NCI-H2081 (cell line): ENCODE data around the gene INSIG2.
"Not testable (repeated sequence)": the region's sequence is repeated elsewhere in the genome, so short reads cannot be mapped to it uniquely, and the experiment has no call there.

Experiments used
- DNase-seq, 2 experiments: peaks; one replicate each; lab custom pipeline; 2025; lab: John Stamatoyannopoulos, UW

Gene INSIG2

GRCh38 chr2:118059919-118060478 lies 28.3 kb upstream of the INSIG2 start:
- no peak for DNase-seq

- DNase-seq = peak in 1 of 2 experiments; percentile 40
These were observed 26.9 kb upstream of the INSIG2 start for GRCh38 chr2:118061135-118061955.

GRCh38 chr2:118062048-118062447 lies 26.2 kb upstream of the INSIG2 start:
- peak in 1 of 2 experiments; percentile 23 for DNase-seq

GRCh38 chr2:118062669-118063068 lies 25.6 kb upstream of the INSIG2 start:
- DNase-seq = no peak

GRCh38 chr2:118065015-118065706 lies 23.1 kb upstream of the INSIG2 start:
- DNase-seq = no peak

GRCh38 chr2:118065921-118066511 lies 22.3 kb upstream of the INSIG2 start:
- DNase-seq = no peak

GRCh38 chr2:118077636-118078247 lies 10.5 kb upstream of the INSIG2 start:
- no peak for DNase-seq

GRCh38 chr2:118078734-118079133 lies 9.5 kb upstream of the INSIG2 start:
- DNase-seq = no peak

- no peak for DNase-seq
These were observed 3.7 kb upstream of the INSIG2 start for GRCh38 chr2:118084491-118085089.

GRCh38 chr2:118085173-118086023 lies 2.9 kb upstream of the INSIG2 start:
- DNase-seq = no peak

GRCh38 chr2:118086024-118086633 lies 2.1 kb upstream of the INSIG2 start:
- DNase-seq = no peak

- peak in 1 of 2 experiments; percentile 9 for DNase-seq
These were observed 999 bp downstream of the INSIG2 start for GRCh38 chr2:118089139-118089800.

GRCh38 chr2:118090387-118091139 lies 2.3 kb downstream of the INSIG2 start:
- no peak for DNase-seq

- DNase-seq = no peak
These were observed 2.8 kb downstream of the INSIG2 start for GRCh38 chr2:118091140-118091478.

- DNase-seq = no peak
These were observed 3.4 kb downstream of the INSIG2 start for GRCh38 chr2:118091631-118092030.

GRCh38 chr2:118094102-118094501 lies 5.8 kb downstream of the INSIG2 start:
- not testable (repeated sequence) for DNase-seq

- DNase-seq = no peak
These were observed 6.2 kb downstream of the INSIG2 start for GRCh38 chr2:118094503-118094902.

GRCh38 chr2:118095610-118096009 lies 7.3 kb downstream of the INSIG2 start:
- no peak for DNase-seq

- DNase-seq = no peak
These were observed 9.4 kb downstream of the INSIG2 start for GRCh38 chr2:118097657-118098056.
